Stimulated activated CD8-positive, alpha-beta memory T cell treated with anti-CD3 and anti-CD28 coated beads, Interleukin-15, amount 100 ng/mL, for 4 hours (primary cell): ENCODE results near the gene MS4A14.
"Not testable (repeated sequence)": the region's sequence is repeated elsewhere in the genome, so short reads cannot be mapped to it uniquely, and the experiment has no call there.

Experiments
- DNase-seq, 2 donors: peaks; one replicate each; pipeline ENCODE4 v3.0.0-alpha.2; 2020; ENCODE audit warnings: low read depth in 2 of 2

MS4A14 gene, protein sequence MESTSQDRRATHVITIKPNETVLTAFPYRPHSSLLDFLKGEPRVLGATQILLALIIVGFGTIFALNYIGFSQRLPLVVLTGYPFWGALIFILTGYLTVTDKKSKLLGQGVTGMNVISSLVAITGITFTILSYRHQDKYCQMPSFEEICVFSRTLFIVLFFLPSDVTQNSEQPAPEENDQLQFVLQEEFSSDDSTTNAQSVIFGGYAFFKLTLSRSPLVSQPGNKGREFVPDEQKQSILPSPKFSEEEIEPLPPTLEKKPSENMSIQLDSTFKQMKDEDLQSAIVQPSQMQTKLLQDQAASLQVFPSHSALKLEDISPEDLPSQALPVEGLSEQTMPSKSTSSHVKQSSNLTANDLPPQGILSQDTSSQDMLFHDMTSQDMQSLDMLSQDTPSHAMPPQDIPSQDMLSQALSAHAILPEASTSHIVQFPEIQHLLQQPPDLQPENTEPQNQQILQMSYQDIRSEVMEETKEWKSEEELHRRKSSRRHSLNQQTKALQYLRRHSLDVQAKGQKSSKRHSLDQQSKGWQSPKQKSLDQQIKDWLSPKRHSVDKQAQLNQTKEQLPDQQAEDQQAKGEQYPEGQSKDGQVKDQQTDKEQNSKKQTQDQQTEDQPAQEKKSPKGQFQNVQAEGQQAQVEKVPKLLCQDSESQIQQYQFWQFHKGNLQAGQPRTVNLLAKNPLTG

DNA sequence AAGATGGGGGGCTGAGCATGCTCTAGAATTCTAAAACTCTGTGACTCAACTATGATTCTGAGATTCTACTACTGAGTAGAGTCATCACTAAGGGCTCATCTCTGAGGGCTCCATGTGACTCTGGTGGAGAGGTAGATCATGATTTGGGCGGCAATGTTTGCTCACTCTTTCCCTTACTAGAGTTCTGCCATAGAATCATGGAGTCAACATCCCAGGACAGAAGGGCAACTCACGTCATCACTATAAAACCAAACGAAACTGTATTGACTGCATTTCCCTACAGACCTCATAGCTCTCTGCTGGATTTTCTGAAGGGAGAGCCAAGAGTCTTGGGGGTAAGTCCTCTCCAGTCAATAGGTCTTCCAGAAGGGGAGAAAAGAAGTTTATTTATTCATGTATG, at the start of gene MS4A14:
Gene MS4A14, plus strand, starts transcription at position 78 of the 400 bp plus-strand sequence. Its CDS starts 120 bp downstream, at position 198.
- no peak for DNase-seq

DNA sequence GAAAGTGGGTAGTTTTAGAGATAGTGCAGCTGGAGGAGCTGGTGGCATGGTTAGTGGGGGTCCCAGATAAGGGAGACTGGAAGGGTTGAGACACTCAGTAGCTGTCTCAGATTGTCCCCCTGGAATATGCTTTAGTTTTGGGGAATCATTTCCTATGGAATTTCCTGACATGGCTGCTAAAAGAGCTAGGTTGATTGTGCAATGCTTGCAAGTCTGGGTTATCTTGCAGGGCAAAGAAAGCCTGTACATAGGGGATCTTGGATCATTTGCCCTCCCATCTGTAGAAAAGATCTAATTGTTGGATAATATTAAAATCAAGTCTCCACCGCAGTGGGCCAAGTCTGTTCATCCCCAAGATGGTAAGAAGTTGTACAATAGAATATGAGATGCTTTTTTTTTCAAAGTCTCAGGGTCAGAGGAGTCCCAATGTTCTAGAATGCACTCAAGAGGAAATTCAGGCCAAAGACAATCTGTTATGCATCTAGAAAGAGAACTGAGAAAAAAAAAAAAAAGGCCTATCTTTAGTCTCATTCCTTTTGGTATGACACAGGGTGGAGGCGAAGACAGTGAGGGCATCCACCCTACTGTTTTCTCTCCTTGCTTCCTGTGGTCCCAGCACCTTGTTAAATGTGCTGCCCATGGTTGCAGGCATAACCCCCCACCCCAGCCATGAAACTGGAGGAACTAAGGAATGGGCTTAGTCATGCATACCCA, 49.0 kb upstream of the MS4A14 start:
- DNase-seq = no peak

DNA sequence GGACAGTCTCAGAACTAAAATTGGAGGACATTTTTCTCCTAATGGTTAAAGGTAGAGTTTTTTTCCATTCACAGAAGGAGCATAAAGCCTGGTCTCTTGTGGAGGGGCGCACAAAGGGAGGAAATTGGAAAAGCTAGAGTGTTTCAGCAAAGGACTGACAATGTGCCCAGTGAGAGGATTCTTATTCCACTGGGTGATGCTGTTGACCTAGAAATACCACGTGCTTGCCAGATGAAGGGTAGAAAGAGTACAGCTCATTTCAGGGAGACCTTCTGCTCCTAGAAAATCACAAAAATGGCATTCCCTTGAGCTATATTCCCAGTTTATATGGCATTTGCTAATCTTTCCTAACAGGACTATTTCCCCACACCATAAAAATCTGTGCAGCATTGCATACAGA, 48.1 kb upstream of the MS4A14 start:
- no peak for DNase-seq

- DNase-seq = no peak
These were observed 46.3 kb upstream of the MS4A14 start for GRCh38 chr11:60349990-60350389.

- no peak for DNase-seq
These were observed 38.5 kb upstream of the MS4A14 start for GRCh38 chr11:60357771-60358170.

- DNase-seq = no peak
These were observed 35.6 kb upstream of the MS4A14 start for GRCh38 chr11:60360621-60361020.

- DNase-seq = no peak
These were observed 34.0 kb upstream of the MS4A14 start for GRCh38 chr11:60362241-60362640.

- peak in 1 of 2 donors; percentile 10 for DNase-seq
These were observed 32.5 kb upstream of the MS4A14 start for GRCh38 chr11:60363542-60364470.

GRCh38 chr11:60366262-60366904, 29.9 kb upstream of the MS4A14 start:
- not testable (repeated sequence) for DNase-seq

DNA sequence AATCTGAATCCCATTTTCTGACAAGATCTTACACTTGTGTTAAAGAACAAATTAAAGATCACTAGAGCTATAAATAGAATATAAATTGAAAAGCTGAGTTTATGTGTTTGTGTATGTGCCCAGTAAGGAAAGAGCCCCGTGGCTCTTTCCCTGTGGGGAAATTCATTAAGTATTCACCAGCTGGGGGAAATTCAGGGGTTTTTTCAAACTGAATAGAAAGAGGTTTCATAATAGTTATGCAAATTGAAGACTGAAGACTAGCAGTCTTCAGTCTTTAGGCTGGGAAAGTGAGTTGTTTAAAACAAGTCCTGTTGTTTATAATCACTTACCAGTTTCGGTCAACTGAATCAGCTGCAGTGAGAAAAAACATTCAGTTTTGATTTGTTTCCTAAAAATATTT, 29.2 kb upstream of the MS4A14 start:
- no peak for DNase-seq

DNA sequence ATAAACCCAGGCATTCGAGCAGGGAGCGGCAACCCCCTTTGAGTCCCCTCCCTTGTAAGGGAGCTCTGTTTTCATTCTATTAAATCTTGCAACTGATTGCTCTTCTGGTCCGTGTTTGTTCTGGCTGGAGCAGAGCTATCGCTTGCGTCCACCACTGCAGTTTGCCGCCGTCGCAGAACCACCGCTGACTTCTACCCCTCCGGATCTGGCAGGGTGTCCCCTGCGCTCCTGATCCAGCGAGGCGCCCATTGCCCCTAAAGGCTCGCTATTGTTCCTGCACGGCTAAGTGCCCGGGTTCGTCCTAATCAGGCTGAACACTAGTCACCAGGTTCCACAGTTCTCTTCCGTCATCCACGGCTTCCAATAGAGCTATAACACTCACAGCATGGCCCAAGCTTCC, 28.4 kb upstream of the MS4A14 start:
- DNase-seq = no peak

DNA sequence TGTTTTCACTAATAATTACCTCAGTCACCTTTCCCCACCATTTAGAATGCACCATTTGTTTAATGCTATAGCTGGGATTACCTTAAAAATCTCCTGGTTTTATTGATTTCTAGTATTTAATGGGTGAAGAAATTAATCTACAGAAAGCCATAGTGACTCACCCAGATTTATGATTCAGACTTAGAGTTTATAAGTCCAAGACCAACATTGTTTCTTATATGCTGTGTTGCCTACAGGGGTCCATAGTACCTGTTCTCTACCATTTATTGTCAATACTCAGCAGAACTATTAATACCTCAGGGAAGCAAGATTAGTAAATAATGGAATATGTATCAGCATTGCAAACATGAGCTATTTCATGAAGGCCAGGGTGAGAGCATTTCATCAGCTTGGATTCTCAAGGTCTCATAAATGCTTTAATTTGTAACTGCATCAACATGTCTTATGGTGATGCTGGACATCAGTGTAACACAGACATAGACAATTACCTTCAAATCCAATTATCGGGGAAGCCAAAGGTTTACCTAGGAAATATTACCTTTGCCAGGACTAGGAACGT, 25.9 kb upstream of the MS4A14 start:
- no peak for DNase-seq

- no peak for DNase-seq
These were observed 25.4 kb upstream of the MS4A14 start for GRCh38 chr11:60370811-60371298.

DNA sequence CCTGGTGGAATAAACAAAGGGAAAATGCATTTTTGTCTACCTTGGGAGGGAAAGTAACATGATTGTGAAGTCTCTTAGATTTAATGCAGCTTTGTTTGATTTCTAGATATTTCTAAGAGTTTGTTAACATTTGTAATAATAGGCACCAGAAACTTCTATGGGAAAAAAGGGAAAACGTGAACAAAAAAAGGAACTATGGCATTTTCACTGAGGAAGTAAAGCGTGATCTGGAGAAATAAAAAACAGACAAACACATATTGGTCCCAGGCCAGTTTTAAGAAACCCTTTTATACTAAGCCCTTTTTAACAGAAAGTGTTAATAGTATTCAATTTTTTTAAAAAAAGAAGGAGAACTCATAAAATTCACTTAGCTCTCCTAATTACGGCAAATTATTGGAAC, 24.9 kb upstream of the MS4A14 start:
- DNase-seq = no peak

DNA sequence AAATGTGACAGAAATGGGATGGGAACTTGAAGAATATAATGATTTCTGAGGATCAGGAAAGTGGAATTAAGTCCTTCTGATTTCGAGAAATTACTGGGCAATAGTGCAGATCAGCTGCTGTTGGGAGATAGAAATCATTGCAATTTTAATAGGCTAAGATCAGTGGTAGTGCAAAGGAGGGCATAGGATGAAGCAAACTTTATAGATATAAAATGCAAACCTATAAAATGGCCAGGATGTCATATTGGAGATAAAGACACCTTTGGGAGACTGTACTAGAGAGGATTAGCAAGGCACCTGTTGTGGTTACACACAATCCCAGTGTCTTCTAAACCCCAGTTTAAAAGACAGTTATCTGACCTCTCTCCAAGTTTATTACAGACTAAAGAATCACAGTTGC, 24.4 kb upstream of the MS4A14 start:
- DNase-seq = no peak

- no peak for DNase-seq
These were observed 23.5 kb upstream of the MS4A14 start for GRCh38 chr11:60372767-60373166.

DNA sequence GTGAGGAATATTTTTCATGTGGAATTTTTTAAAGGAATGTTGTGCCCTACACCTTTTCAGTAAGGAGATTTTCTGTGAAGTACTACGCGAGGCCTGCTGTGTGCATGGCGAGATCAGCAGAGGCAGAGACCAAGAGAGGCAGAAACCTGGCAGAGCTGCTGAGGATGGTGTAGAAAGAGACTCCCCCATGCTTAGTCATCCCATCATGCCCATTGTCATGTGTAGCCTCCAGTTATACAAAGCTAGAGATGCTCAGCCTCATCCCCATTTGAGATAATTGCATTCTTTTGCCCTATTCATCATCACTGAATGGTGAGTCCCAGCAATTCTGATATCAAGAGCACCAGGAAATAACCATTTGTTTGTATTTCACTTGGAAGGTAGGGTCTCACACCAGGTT, 20.9 kb upstream of the MS4A14 start:
- no peak for DNase-seq

GRCh38 chr11:60376601-60377000, 19.7 kb upstream of the MS4A14 start:
- DNase-seq = no peak

DNA sequence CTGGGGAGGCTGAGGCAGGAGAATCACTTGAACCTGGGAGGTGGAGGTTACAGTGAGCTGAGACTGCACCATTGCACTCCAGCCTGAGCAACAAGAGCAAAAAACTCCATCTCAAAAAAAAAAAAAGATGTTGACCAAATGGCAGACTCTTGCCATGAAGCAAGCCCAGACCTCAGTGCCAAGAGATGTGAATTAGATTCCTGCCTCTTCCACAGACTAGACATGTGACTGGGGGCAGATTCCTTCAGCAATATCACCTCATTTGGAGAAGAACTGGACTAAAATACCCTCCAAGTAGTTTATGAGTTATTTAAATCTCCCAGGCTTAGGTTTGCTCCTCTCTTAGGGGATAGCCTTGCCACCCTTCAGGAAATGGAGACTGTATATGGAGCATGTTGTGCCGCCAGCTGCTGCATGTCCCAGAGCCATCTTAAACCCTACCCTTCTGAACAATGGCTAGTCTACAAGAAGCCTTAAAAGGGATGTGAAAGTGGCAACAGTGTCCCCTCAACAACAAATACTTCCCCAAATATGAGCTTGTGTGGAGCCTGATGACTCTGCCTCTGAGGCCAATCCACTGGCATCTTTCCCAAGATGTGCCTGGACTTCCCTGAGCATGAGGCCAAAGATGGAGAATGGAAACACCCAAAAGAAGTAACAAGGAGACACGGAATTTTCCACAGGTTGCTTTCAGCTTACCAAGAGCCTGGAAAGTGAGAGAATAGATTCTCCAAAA, 18.7 kb upstream of the MS4A14 start:
- no peak for DNase-seq

DNA sequence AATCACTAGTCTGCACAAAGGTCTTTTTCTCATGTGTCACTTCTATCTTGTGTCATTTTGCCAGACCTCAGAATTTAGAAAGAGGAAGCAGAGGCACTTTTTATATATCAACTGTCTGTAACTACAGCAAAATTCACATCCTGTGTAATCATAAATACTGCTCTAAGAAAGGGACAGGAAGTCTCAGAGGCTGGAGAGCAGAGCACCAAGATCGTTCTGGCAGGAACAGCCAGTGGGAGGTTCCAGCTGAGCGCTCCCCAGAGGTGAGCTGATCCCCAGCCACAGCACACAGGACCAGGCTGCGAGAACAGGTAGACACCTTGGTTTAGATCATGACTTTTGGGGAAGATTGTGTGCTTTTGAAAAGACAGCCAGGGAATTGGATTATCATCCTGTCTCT, 17.9 kb upstream of the MS4A14 start, which contains the start of gene MS4A7:
Gene MS4A7, plus strand, starts transcription at position 179 of the 400 bp plus-strand sequence. CDS start 4,610 bp downstream, outside the sequence.
- DNase-seq = no peak
